ENCODE measurements around the gene CHST12.

CHST12 gene

DNA sequence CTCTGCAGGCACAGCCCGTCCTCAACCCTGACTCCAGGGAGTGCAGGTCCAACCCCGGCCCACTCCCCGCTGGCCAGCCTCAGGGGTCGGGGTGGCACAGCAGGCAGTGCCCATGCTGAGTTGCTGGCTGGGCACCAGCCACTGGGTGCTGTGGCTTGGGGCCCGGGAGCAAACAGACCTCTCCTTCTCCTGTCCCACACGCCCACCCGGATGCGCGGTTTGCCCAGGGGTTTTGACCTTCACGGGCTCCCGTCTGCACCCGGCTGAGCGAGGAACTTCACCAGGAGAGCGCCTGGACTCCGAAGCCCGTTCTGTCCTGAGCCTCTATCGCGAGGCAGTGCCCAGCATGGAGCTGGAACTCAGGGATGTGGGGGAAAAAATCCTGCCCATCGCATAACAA is 75.4 kb downstream of the CHST12 start:
- Histone ChIP-seq H3K27ac (no peak overlapping the region), H3K27me3 (peaks cover 0 to 59% of the 10 kb centered on the region in 2 donors)

DNA sequence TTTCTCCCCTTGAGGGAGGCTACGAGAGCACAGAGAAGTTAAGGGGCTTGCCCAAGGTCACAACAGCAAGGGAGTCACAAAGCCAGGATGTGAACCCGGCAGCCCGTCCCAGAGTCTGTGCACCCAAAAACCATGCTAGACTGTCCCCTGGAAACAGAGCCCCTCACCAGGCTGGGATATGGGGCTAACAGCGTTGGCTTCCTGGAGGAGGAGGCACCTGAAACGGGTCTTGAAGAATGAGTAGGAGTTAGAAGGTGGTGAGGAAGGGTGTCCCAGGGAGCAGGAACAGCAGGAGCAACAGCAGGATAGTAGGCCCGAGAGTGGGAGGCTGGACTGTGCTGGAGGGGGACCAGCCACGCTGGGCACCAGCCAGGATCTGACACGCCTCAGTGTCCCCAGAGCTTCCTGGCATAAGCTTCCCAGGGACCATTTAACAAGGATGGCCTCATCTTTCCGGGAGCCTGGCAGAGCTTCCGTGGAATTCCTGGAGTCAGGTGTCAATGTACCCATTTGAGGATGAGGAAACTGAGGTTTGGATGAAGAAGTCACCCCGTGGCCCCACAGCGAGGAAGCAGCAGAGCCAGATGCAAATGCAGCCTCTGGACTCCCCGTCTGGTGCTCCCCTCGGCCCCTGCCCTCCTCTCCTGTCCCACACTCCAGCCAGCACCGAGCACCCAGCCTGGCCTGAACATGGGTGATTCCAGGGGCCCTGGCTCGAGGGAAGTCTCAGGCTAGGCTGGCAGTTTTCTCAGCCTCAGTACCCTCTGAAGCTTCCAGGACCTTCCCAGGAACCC is 76.1 kb downstream of the CHST12 start:
- no peak for DNase-seq
- no peak overlapping the region for H3K27ac ChIP-seq
- H3K27me3 ChIP-seq: peaks cover 0 to 55% of the 10 kb centered on the region in 2 donors
- peaks cover 0 to 8% (median 5%) of the 10 kb centered on the region in 3 donors for H3K9me3 ChIP-seq
- intact Hi-C loops (cut with DNase I; ENCODE audit: low total_unique reads): no loop called here
- no peaks in the 10 kb centered on the region for H3K36me3 ChIP-seq
- TF ChIP-seq, protein P1, sequence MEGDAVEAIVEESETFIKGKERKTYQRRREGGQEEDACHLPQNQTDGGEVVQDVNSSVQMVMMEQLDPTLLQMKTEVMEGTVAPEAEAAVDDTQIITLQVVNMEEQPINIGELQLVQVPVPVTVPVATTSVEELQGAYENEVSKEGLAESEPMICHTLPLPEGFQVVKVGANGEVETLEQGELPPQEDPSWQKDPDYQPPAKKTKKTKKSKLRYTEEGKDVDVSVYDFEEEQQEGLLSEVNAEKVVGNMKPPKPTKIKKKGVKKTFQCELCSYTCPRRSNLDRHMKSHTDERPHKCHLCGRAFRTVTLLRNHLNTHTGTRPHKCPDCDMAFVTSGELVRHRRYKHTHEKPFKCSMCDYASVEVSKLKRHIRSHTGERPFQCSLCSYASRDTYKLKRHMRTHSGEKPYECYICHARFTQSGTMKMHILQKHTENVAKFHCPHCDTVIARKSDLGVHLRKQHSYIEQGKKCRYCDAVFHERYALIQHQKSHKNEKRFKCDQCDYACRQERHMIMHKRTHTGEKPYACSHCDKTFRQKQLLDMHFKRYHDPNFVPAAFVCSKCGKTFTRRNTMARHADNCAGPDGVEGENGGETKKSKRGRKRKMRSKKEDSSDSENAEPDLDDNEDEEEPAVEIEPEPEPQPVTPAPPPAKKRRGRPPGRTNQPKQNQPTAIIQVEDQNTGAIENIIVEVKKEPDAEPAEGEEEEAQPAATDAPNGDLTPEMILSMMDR (IDR thresholded peaks at IDR 0.05): no peak
- no peak overlapping the region for H3K4me3 ChIP-seq
- H3K4me1 ChIP-seq: peaks cover 9 to 29% (median 20%) of the 10 kb centered on the region in 4 donors

More for the DNA sequence above, 75.4 kb downstream of the CHST12 start:
- TF ChIP-seq, protein P1 (IDR thresholded peaks at IDR 0.05): no peak
- no peaks in the 10 kb centered on the region for H3K36me3 ChIP-seq
- H3K4me1 ChIP-seq: peaks cover 9 to 29% (median 20%) of the 10 kb centered on the region in 4 donors
- intact Hi-C loops (cut with DNase I; ENCODE audit: low total_unique reads): no loop called here
- peaks cover 0 to 8% (median 5%) of the 10 kb centered on the region in 3 donors for H3K9me3 ChIP-seq
- DNase-seq: no peak
- peak overlapping the region in 1 of 2 donors; percentile 0 for H3K4me3 ChIP-seq

DNA sequence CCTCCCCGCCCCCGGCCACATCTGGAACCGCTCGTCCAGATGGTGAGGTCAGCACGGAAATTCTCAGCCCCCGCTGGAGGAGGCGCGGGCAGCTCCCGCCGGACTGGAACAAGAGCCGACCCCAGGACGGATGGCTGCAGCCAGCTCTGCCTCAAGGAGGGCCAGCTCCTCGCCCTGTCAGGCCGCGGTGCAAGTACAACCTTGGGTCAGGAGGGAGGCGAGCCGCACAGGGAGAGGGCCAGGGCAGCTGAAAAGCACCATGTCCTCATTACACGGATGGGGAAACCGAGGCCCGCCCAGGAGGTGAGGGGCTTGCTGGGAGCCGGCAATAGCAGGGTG is 76.6 kb downstream of the CHST12 start:
- intact Hi-C loops (cut with DNase I; ENCODE audit: low total_unique reads): no loop called here
- H3K4me1 ChIP-seq: peaks cover 9 to 29% (median 20%) of the 10 kb centered on the region in 4 donors
- no peak overlapping the region for H3K27ac ChIP-seq
- H3K9me3 ChIP-seq: peaks cover 0 to 8% (median 5%) of the 10 kb centered on the region in 3 donors
- DNase-seq: no peak
- TF ChIP-seq, protein P1 (IDR thresholded peaks at IDR 0.05): no peak
- H3K4me3 ChIP-seq: no peak overlapping the region
- H3K36me3 ChIP-seq: no peaks in the 10 kb centered on the region
- H3K27me3 ChIP-seq: peaks cover 0 to 50% of the 10 kb centered on the region in 2 donors

DNA sequence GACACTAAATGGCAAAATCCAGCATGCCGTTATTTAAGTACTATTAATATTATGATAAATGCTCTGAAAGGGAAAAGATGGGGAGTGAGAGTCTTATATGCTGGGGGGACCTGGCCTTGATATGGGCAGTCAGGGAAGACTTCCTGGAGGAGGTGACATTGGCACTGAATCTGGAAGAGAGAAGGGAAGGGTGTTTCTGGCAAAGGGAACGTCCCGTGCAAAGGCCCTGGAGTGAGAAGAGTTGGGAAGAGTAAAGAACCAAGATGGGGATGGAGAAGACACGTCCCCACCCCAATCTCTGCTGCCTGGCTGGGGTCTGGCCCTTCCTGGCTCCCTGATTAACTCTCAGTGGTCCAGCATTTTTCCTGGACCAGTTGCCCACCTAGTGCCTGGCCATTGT is 77.8 kb downstream of the CHST12 start:
- peaks cover 0 to 38% of the 10 kb centered on the region in 2 donors for H3K27me3 ChIP-seq
- TF ChIP-seq, protein P1 (IDR thresholded peaks at IDR 0.05): no peak
- no peak for DNase-seq
- H3K4me1 ChIP-seq: peaks cover 9 to 29% (median 20%) of the 10 kb centered on the region in 4 donors
- intact Hi-C loops (cut with DNase I; ENCODE audit: low total_unique reads): no loop called here
- H3K27ac ChIP-seq: no peak overlapping the region
- H3K4me3 ChIP-seq: no peak overlapping the region
- peaks cover 0 to 8% (median 5%) of the 10 kb centered on the region in 3 donors for H3K9me3 ChIP-seq
- no peaks in the 10 kb centered on the region for H3K36me3 ChIP-seq

DNA sequence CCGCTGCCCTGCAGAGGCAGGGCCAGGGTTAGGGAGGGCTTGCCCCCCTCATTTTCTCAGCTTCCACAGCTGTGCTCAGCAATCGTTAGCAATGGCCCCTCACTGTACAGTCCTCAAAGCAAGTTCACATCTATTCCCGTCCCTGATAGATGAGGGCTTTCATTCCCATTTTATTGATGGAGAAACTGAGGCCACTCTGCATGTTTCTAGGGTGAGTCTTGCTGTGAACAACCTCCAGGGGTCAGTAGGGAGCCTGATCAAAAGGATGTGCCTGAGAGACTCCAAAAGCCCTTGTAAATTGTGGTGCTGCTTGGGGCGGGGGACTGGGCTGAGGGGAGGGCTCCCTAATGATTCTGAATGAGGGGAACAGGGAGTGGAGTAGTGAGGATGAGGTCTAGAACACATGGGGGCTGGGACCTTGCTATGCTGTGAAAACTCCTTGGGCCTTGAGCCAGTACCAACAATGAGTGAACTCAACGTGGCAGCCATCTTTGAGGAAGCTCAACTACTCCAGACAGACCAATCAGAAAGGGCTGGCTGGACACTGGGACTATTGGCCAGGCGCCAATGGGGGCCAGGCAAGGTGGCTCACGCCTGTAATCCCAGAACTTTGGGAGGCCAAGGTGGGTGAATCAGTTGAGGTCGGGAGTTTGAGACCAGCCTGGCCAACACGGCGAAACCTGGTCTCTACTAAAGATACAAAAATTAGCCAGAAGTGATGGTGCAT is 79.5 kb downstream of the CHST12 start:
- Histone ChIP-seq H3K4me3 (no peak overlapping the region), H3K27ac (no peak overlapping the region), H3K27me3 (peaks cover 0 to 23% of the 10 kb centered on the region in 2 donors), H3K4me1 (peaks cover 13 to 31% (median 25%) of the 10 kb centered on the region in 4 donors), H3K9me3 (peaks cover 0 to 8% (median 5%) of the 10 kb centered on the region in 3 donors), H3K36me3 (no peaks in the 10 kb centered on the region)
- DNase-seq: no peak
- intact Hi-C loops (cut with DNase I; ENCODE audit: low total_unique reads): no loop called here
- TF ChIP-seq, protein P1 (IDR thresholded peaks at IDR 0.05): no peak

Data from tibial artery (tissue), 4 donors.